ENCODE data around the gene COL18A1.

GRCh38 chr21:45517249-45518065, 112.5 kb downstream of the COL18A1 start:
- TF ChIP-seq, protein P1, sequence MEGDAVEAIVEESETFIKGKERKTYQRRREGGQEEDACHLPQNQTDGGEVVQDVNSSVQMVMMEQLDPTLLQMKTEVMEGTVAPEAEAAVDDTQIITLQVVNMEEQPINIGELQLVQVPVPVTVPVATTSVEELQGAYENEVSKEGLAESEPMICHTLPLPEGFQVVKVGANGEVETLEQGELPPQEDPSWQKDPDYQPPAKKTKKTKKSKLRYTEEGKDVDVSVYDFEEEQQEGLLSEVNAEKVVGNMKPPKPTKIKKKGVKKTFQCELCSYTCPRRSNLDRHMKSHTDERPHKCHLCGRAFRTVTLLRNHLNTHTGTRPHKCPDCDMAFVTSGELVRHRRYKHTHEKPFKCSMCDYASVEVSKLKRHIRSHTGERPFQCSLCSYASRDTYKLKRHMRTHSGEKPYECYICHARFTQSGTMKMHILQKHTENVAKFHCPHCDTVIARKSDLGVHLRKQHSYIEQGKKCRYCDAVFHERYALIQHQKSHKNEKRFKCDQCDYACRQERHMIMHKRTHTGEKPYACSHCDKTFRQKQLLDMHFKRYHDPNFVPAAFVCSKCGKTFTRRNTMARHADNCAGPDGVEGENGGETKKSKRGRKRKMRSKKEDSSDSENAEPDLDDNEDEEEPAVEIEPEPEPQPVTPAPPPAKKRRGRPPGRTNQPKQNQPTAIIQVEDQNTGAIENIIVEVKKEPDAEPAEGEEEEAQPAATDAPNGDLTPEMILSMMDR (IDR thresholded peaks at IDR 0.05) = no peak
- no peak for TF ChIP-seq POLR2A (IDR thresholded peaks at IDR 0.05)
